DMS53 treated with DMSO at 0.1 percent for 48 hours (cell line): Measurements from ENCODE around the gene IL17RA.

Source experiments
- DNase-seq: peaks from one replicate; lab custom pipeline; 2025; ENCODE audit not compliant: unreplicated experiment; lab: John Stamatoyannopoulos, UW

Gene IL17RA

GRCh38 chr22:17106161-17106784 lies 21.5 kb downstream of the IL17RA start:
- DNase-seq, result no peak

- no peak for DNase-seq
Observed at GRCh38 chr22:17106785-17107546, 22.2 kb downstream of the IL17RA start.

- DNase-seq, result no peak
Observed at GRCh38 chr22:17107547-17107810, 22.7 kb downstream of the IL17RA start.

GRCh38 chr22:17108256-17109112 lies 23.7 kb downstream of the IL17RA start:
- DNase-seq, result no peak

- no peak for DNase-seq
Observed at GRCh38 chr22:17109113-17109865, 24.5 kb downstream of the IL17RA start.

DNA sequence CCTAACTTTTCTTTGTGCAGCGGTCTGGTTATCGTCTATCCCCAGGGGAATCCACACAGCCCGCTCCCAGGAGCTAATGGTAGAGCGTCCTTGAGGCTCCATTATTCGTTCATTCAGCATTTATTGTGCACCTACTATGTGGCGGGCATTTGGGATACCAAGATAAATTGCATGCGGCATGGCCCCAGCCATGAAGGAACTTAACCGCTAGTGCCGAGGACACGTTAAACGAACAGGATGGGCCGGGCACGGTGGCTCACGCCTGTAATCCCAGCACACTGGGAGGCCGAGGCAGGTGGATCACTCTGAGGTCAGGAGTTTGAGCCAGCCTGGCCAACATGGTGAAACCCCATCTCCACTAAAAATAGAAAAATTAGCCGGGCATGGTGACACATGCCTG lies 25.2 kb downstream of the IL17RA start:
- DNase-seq, result no peak

GRCh38 chr22:17110791-17111550 lies 26.2 kb downstream of the IL17RA start:
- DNase-seq, result no peak

GRCh38 chr22:17112491-17113042 lies 27.8 kb downstream of the IL17RA start:
- DNase-seq, result peak; percentile 5

DNA sequence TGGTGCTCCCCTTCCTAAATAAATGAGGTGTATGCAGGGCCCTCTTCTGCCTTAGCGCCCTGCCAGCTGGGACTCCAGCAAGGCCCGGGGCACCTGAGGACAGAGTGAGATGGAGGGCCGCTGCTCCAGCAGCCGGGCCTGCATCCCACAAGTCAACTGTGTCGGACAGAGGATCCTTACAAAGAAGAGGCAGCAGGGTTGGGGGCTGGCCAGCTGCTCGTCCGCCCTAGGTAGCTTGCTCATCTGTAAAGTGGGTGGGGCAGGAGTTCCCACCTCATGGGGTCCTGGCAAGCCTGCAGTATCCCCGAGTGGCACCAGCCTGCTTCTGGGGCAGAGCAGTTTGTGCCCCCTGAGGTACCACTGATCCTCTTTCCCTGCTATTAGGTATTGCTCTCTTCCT lies 28.8 kb downstream of the IL17RA start:
- no peak for DNase-seq

DNA sequence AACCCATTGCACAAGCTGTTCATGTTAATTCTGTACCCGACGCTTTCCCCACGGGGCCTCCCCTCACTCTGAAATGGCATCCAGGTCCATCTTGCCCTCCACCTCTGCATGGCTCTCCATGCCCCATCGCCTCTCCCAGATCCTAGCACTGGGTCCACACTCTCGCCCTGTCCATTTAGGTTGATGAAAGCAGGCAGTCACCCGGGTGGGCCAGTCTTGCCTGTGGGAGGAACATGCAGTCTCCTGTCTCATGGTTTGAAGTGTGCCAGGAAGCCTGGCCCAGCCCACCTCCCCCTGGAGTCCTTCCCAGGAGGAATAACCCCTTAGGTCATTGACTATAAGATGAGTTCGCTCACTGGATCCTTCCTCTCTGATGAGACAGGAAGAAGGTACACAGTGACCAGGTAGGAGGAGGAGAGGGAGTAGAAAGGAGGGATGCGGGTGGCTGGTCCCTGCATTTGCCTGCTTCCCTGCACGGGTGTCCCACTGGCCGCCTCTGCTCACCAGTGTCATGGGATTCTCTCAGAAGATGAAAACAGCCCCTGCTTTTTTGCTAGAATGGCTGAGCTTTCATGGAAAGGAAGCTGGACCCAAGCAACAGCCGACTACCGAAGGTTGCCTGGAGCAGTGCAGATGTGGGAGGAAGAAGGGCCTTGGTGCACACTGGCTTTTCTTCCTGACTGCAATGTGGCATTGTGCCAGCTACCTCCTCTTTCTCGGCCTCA lies 29.5 kb downstream of the IL17RA start:
- no peak for DNase-seq

DNA sequence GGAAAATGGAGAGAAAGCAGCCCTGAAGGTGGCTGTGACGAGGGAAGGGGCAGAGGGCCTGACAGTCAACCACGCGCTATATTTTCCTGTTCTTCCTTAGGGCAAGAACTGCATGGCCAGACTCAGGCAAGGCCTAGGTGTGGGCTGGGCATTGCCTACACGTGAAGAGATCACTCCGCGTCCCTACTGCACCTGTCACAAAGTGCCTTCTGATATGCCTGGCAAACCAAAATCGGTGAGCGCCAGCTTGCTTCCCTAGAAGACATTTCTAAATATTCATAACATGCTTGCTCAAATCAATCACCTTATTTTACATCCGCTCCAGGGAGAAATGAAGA lies 30.1 kb downstream of the IL17RA start:
- no peak for DNase-seq

GRCh38 chr22:17115236-17115635 lies 30.4 kb downstream of the IL17RA start:
- no peak for DNase-seq

DNA sequence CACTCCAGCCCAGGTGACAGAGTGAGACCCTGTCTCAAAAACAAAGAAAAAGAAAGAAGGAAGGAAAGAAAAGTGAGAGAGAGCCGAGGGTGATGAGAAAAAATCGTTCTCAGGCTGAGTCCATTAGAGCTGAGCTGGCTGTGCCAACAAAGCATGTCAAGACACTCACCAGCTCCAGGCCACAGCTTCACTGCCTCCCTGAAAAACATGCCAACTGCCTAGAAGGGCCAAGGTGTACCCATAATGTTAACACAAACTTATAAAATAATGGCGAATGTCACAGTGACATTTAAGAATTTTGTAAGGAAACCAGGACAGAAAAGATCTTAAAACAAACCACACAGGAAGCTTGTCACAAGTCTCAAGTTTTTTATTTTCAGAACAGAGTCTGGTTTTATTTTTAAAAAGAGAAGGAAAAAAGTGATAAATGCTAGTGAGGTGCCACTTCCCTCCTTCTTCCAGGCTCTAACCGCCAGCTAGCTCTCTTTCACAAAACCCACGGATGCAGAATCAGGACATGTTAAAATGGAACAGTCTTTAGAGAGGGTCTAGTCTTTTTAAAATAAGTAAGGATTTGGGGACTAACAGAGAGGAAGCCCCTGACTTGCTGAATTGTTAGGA lies 31.3 kb downstream of the IL17RA start:
- no peak for DNase-seq

GRCh38 chr22:17116572-17117330 lies 32.0 kb downstream of the IL17RA start:
- no peak for DNase-seq

DNA sequence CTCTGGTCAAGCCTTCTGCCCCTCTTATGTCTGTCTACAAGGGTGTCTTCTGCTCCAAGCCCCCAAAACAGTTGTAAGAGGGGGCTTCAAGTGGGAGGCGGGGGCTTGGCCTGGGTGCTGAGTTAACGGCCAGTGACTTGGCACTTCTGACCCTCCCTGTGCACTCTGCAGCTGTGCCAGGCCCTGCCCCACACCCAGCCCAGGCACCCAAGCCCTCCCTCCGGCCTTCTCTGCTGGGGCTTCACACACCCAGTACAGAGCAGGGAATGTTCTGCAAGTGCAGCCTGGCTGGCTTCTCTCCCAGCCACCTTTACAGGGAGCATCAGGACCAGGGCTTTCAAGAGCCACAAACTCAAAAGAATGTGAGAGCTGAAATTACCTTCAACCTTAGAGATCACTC lies 32.6 kb downstream of the IL17RA start:
- DNase-seq, result no peak

DNA sequence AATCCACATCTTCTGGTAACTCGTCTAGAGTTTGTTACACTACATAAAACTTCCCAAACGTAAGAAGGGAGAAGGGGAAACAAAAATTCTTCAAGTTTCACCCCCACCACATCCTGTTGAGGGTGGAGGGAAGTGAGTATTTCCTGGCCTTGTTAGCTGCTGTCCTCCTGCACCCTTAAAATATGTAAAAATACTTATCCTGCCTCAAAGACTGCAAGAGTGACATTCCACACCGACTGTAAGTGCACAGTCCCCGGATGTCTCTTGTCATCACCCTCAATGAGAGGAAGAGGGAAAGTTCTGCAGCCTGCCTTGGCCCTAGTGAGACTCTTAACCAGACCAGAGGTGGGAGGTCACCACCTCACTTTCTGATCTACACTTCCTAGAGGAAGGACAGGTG lies 33.1 kb downstream of the IL17RA start:
- DNase-seq, result no peak

- no peak for DNase-seq
Observed at GRCh38 chr22:17118342-17118741, 33.5 kb downstream of the IL17RA start.

DNA sequence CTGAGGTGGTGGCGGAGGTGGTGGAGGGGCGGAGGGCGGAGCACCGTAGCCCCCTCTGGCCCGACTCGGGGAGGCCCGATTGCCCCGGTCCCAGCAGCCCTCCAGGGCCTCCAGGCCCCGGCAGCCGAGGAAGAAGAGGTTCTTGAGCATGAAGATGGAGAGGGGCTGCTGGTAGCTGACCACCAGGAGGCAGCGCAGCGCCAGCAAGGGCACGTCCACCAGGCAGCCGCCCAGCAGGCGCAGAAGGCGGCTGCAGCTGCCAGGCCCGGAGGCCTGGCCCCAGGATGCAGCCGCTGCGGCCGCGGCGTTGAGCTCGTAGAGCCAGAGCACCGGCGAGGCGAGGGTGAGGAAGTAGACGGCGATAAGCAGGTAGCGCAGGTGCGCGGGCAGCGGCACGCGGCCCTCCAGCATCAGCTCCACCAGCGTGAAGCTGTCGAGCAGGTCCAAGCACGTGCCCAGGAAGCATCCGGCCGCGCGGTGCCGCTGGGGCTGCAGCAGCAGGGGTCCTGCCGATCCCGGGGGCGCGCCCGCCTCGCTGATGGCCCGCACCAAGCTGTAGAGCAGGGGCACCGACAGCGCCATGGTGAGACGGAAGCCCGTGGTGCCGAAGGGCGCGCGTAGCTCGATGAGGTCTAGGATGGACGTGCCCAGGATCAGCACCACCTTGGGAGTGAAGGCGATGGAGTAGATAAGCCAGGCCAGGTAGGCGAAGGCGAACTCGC lies 34.8 kb downstream of the IL17RA start:
- no peak for DNase-seq
